Vagina (tissue), 2 donors: ENCODE results near the gene SMG6. TPM values are rescaled to one million over a fixed set of nuclear protein-coding genes. Genes with fewer than 3 reads are reported as not detected.
A peak's percentile ranks its signal among the peaks of the same experiment; 100 is the strongest.

Experiments
- DNase-seq, 2 donors: peaks; one replicate each; pipeline ENCODE4 v3.0.0-alpha.2; 2017; ENCODE audit errors: extremely low spot score in 2 of 2
- H3K27ac ChIP-seq: fragments of 200-600 bp; sonication (generic); one replicate; pipeline ENCODE4 v1.5.1; 2019
- H3K27me3 ChIP-seq: fragments of 200-600 bp; sonication (generic); one replicate; pipeline ENCODE4 v1.5.1; 2019
- H3K36me3 ChIP-seq, 2 donors: fragments of 200-600 bp; sonication (generic); one replicate each; pipeline ENCODE4 v1.5.1; 2017 to 2019
- H3K4me1 ChIP-seq: fragments of 200-600 bp; sonication (generic); one replicate; pipeline ENCODE4 v1.5.1; 2019
- H3K4me3 ChIP-seq, 2 donors: fragments of 200-600 bp; sonication (generic); 1 replicate in 1 of 2; 2 replicates in 1 of 2; pipeline ENCODE4 v1.5.1; 2016 to 2019
- H3K9me3 ChIP-seq: fragments of 200-600 bp; sonication (generic); one replicate; pipeline ENCODE4 v1.5.1; 2019
- CTCF ChIP-seq, 3 experiments: fragments of 450-650 bp in 2 of 3; fragments of 200-600 bp in 1 of 3; sonication (generic) in 1 of 3; IDR thresholded peaks; one replicate each; pipeline ENCODE4 v1.5.1; 2017 to 2019; ENCODE audit warnings: antibody characterized with exemption in 3 of 3, mild to moderate bottlenecking in 2 of 3, moderate library complexity in 2 of 3
- POLR2A ChIP-seq, 2 donors: fragments of 450-650 bp; IDR thresholded peaks; one replicate each; pipeline ENCODE4 v1.6.1; 2017; ENCODE audit warnings: antibody characterized with exemption in 2 of 2, mild to moderate bottlenecking in 2 of 2, moderate library complexity in 2 of 2
- POLR2AphosphoS5 ChIP-seq, 2 donors: sonication (generic); formaldehyde crosslinking; IDR thresholded peaks; one replicate each; pipeline ENCODE4 v1.9.0; 2017; ENCODE audit warnings: antibody characterized with exemption in 2 of 2, mild to moderate bottlenecking in 2 of 2, low read depth in 1 of 2; ENCODE audit not compliant: insufficient read depth in 1 of 2
- intact Hi-C: fragments of 100-400 bp; cut with DNase I; formaldehyde crosslinking; loops from one replicate; pipeline ENCODE4 v1.15.1; 2023
- total RNA-seq: library from RNA; depleted of rRNA; stranded (reverse); fragments of >200 nt; gene quantifications from one replicate; pipeline ENCODE4 v1.2.3, GENCODE V29; 2016

SMG6 gene
- total RNA-seq, 1 donor from 2014 or later, result 46.2 TPM

GRCh38 chr17:2060681-2061440, 242.7 kb downstream of the SMG6 start:
- intact Hi-C loops, result no loop called here
- peaks cover 62% of the 10 kb centered on the region for H3K4me1 ChIP-seq
- DNase-seq, result no peak
- H3K36me3 ChIP-seq, result peaks cover 0 to 23% of the 10 kb centered on the region in 2 donors
- no peaks in the 10 kb centered on the region for H3K9me3 ChIP-seq
- H3K27me3 ChIP-seq, result no peaks in the 10 kb centered on the region
- H3K27ac ChIP-seq, result peak overlapping the region; percentile 95
- TF ChIP-seq POLR2AphosphoS5 (IDR thresholded peaks at IDR 0.05; ENCODE audit: insufficient read depth in 1 of 2, low read depth in 1 of 2), result peak in 1 of 2 donors; percentile 63
- no peak for TF ChIP-seq CTCF (IDR thresholded peaks at IDR 0.05)
- no peak overlapping the region for H3K4me3 ChIP-seq

GRCh38 chr17:2060385-2060658, 243.3 kb downstream of the SMG6 start:
- Histone ChIP-seq H3K9me3 (no peaks in the 10 kb centered on the region), H3K27ac (peak overlapping the region; percentile 95), H3K27me3 (peaks cover 1% of the 10 kb centered on the region), H3K4me3 (no peak overlapping the region), H3K4me1 (peaks cover 58% of the 10 kb centered on the region), H3K36me3 (peaks cover 0 to 23% of the 10 kb centered on the region in 2 donors)
- intact Hi-C loops, result no loop called here
- no peak for DNase-seq
- TF ChIP-seq CTCF (IDR thresholded peaks at IDR 0.05), result no peak
- no peak for TF ChIP-seq POLR2A (IDR thresholded peaks at IDR 0.05)
- no peak for TF ChIP-seq POLR2AphosphoS5 (IDR thresholded peaks at IDR 0.05; ENCODE audit: insufficient read depth in 1 of 2, low read depth in 1 of 2)

GRCh38 chr17:2059547-2060384, 243.8 kb downstream of the SMG6 start:
- H3K9me3 ChIP-seq, result no peaks in the 10 kb centered on the region
- H3K27ac ChIP-seq, result peak overlapping the region; percentile 95
- H3K27me3 ChIP-seq, result peaks cover 6% of the 10 kb centered on the region
- intact Hi-C loops, result loop anchor here (5.0 to 10.0 kb wide), 3 partner anchors 118 to 335 kb away; no protein-coding TSS in a partner anchor
- peak overlapping the region in 1 of 2 donors; percentile 70 for H3K4me3 ChIP-seq
- DNase-seq, result no peak
- H3K36me3 ChIP-seq, result peaks cover 0 to 22% of the 10 kb centered on the region in 2 donors
- no peak for TF ChIP-seq CTCF (IDR thresholded peaks at IDR 0.05)
- TF ChIP-seq POLR2A (IDR thresholded peaks at IDR 0.05), result no peak
- no peak for TF ChIP-seq POLR2AphosphoS5 (IDR thresholded peaks at IDR 0.05; ENCODE audit: insufficient read depth in 1 of 2, low read depth in 1 of 2)
- H3K4me1 ChIP-seq, result peaks cover 58% of the 10 kb centered on the region

GRCh38 chr17:2058586-2059546, 244.7 kb downstream of the SMG6 start:
- no peaks in the 10 kb centered on the region for H3K9me3 ChIP-seq
- peak overlapping the region; percentile 95 for H3K27ac ChIP-seq
- H3K4me1 ChIP-seq, result peaks cover 59% of the 10 kb centered on the region
- intact Hi-C loops, result loop anchor here (5.0 to 10.0 kb wide), 3 partner anchors 118 to 336 kb away; no protein-coding TSS in a partner anchor
- no peak for DNase-seq
- H3K36me3 ChIP-seq, result peaks cover 0 to 13% of the 10 kb centered on the region in 2 donors
- no peak for TF ChIP-seq POLR2AphosphoS5 (IDR thresholded peaks at IDR 0.05; ENCODE audit: insufficient read depth in 1 of 2, low read depth in 1 of 2)
- peak in 2 of 3 experiments; percentile 72 to 87 for TF ChIP-seq CTCF (IDR thresholded peaks at IDR 0.05)
- no peak for TF ChIP-seq POLR2A (IDR thresholded peaks at IDR 0.05)
- H3K27me3 ChIP-seq, result peaks cover 6% of the 10 kb centered on the region
- H3K4me3 ChIP-seq, result peak overlapping the region; percentile 66 to 70
